ENCODE data around the gene GJA5. TPM values are rescaled to one million over a fixed set of nuclear protein-coding genes. Genes with fewer than 3 reads are reported as not detected.

Gene GJA5
- total and polyA plus RNA-seq, 8 donors, result 67.6 to 109 (median 83.2) TPM

DNA sequence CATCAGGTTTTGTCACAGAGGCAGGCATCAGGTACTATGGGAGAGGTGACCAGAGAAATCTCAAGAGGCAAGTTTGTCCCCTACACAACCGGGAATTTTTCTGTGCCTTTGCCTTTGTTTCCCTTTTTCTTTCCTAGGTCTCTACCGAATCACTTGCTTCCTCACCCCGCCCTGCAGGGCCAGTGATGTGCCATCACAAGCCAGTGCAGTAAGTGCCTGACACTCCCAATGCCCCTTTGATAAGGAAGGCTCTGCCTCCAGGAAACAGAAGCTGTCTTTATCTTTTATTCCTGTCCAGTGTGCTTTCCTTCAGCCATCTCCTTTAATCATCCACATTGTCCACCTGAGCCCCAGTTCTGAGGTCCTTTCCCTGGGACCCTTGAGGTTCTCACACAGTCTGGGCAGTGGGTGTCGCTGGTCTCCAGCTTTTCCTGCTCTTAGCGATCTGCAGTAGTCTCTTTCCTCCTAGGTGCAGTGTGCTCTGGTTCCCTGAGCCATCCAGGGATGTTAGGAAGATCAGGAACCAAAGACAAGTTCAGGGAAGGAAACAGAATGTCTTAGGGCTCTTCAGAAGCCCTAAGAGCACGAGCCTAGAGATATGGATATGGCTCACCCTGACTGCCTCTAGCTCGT, 36.6 kb downstream of the GJA5 start:
- intact Hi-C loops (cut with DNase I), result loop anchor here (5.0 to 10.0 kb wide), 2 partner anchors 168 to 171 kb away; no protein-coding TSS in a partner anchor
- H3K27me3 ChIP-seq, result no peaks in the 10 kb centered on the region
- ATAC-seq, result peak; percentile 98
- DNase-seq, result peak in 3 of 4 donors; percentile 37 to 71 (median 38)
- H3K4me3 ChIP-seq, result no peak overlapping the region
- H3K4me1 ChIP-seq, result no peaks in the 10 kb centered on the region
- TF ChIP-seq, protein P1, sequence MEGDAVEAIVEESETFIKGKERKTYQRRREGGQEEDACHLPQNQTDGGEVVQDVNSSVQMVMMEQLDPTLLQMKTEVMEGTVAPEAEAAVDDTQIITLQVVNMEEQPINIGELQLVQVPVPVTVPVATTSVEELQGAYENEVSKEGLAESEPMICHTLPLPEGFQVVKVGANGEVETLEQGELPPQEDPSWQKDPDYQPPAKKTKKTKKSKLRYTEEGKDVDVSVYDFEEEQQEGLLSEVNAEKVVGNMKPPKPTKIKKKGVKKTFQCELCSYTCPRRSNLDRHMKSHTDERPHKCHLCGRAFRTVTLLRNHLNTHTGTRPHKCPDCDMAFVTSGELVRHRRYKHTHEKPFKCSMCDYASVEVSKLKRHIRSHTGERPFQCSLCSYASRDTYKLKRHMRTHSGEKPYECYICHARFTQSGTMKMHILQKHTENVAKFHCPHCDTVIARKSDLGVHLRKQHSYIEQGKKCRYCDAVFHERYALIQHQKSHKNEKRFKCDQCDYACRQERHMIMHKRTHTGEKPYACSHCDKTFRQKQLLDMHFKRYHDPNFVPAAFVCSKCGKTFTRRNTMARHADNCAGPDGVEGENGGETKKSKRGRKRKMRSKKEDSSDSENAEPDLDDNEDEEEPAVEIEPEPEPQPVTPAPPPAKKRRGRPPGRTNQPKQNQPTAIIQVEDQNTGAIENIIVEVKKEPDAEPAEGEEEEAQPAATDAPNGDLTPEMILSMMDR (IDR thresholded peaks at IDR 0.05), result peak; percentile 51 to 59
- no peaks in the 10 kb centered on the region for H3K36me3 ChIP-seq
- H3K27ac ChIP-seq, result no peak overlapping the region
- no peaks in the 10 kb centered on the region for H3K9me3 ChIP-seq

DNA sequence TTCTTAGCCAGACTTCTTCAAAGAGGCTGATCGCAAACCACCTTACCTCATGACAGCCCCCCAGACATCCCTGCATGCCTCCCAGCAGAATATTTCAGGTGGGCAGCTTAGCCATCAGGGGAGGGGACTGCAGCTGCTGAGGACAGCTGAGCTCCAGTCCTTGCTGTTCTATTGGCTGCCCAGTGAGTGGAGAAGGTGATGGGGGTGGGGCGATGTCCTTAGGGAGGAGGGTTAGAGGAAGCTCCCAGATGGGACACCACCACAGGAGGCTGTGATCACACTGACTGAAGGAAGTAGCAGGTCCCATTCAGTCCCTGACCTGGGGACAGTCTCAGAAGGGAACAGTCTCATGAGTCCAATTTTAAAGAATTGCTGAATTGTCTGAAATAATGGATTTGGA, 38.3 kb downstream of the GJA5 start:
- no peak for DNase-seq
- TF ChIP-seq, protein P1 (IDR thresholded peaks at IDR 0.05), result no peak
- intact Hi-C loops (cut with DNase I), result loop anchor here (5.0 to 10.0 kb wide), 2 partner anchors 170 to 173 kb away; no protein-coding TSS in a partner anchor
- no peaks in the 10 kb centered on the region for H3K36me3 ChIP-seq
- H3K4me1 ChIP-seq, result no peaks in the 10 kb centered on the region
- no peaks in the 10 kb centered on the region for H3K27me3 ChIP-seq
- no peak for ATAC-seq
- no peaks in the 10 kb centered on the region for H3K9me3 ChIP-seq
- H3K4me3 ChIP-seq, result no peak overlapping the region
- no peak overlapping the region for H3K27ac ChIP-seq

DNA sequence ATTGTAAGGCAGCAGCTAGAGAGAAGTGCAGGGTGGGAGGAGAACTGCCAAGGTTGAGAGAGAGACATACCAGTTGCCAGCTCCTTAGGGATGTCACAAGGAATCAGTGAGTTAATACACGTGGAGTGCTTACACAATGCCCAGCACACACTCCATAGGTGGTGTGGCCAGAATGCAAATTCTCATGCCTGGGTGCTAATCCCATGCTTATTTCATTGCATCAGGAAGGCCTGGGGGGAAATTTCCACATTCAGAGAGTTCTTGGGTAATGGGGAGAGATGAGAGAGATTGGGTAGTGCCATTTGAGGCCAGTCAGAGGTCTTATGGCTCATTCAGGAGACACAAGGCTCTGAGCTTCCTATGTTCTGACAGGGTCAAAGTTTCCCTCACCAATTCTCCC, 38.7 kb downstream of the GJA5 start:
- no peak overlapping the region for H3K4me3 ChIP-seq
- H3K27ac ChIP-seq, result no peak overlapping the region
- DNase-seq (no peak), ATAC-seq (no peak)
- intact Hi-C loops (cut with DNase I), result loop anchor here (5.0 to 10.0 kb wide), 2 partner anchors 171 to 173 kb away; no protein-coding TSS in a partner anchor
- no peaks in the 10 kb centered on the region for H3K36me3 ChIP-seq
- no peaks in the 10 kb centered on the region for H3K4me1 ChIP-seq
- TF ChIP-seq, protein P1 (IDR thresholded peaks at IDR 0.05), result no peak
- H3K9me3 ChIP-seq, result no peaks in the 10 kb centered on the region
- H3K27me3 ChIP-seq, result no peaks in the 10 kb centered on the region

DNA sequence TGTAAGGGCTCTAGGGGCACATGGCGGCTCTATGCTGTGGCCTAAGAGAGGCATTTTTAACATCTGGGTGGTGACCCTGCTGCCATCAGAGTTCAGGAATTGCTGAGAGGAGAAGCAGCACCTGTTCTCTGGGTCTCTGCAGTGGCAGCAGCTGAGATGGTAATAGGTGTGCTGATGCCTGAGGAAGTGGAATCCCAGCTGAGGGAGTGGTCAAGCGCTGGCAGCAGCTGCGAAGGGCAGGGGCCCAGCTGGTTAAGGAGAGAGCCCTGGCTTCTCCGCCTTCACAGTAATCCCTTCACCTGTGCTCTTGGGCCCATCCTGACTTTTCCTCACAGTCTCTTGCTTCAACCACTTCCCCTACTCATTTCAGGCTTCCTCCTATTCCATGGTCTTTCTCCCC, 39.8 kb downstream of the GJA5 start:
- Histone ChIP-seq H3K27me3 (no peaks in the 10 kb centered on the region), H3K27ac (no peak overlapping the region), H3K9me3 (no peaks in the 10 kb centered on the region), H3K36me3 (no peaks in the 10 kb centered on the region), H3K4me1 (no peaks in the 10 kb centered on the region), H3K4me3 (no peak overlapping the region)
- no peak for DNase-seq
- no peak for ATAC-seq
- TF ChIP-seq, protein P1 (IDR thresholded peaks at IDR 0.05), result no peak
- intact Hi-C loops (cut with DNase I), result loop anchor here (5.0 to 10.0 kb wide), 2 partner anchors 172 to 174 kb away; no protein-coding TSS in a partner anchor

DNA sequence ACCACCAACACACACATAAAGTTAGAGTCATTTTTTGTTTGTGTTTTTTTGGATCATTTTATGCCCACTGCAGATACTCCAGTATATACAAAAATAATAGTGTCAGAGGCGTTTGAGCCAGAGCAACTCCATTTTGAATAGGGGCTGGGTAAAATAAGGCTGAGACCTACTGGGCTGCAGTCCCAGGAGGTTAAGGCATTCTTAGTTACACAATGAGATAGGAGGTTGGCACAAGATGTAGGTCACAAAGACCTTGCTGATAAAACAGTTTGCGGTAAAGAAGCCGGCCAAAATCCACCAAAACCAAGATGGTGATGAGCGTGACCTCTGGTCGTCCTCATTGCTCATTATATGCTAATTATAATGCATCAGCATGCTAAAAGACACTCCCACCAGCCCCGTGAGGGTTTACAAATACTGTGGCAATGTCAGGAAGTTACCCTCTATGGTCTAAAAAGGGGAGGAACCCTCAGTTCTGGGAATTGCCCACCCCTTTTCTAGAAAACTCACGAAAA, 40.6 kb downstream of the GJA5 start:
- Histone ChIP-seq H3K4me1 (no peaks in the 10 kb centered on the region), H3K36me3 (no peaks in the 10 kb centered on the region), H3K27me3 (no peaks in the 10 kb centered on the region), H3K27ac (no peak overlapping the region), H3K9me3 (no peaks in the 10 kb centered on the region), H3K4me3 (no peak overlapping the region)
- ATAC-seq (no peak), DNase-seq (no peak)
- TF ChIP-seq, protein P1 (IDR thresholded peaks at IDR 0.05), result no peak
- intact Hi-C loops (cut with DNase I), result loop anchor here (5.0 to 10.0 kb wide), 2 partner anchors 173 to 175 kb away; no protein-coding TSS in a partner anchor

All from left lung (tissue), 10 donors.